Purkinje cell (primary cell): ENCODE measurements around the gene DRC7. TPM values are rescaled to one million over a fixed set of nuclear protein-coding genes. Genes with fewer than 3 reads are reported as not detected.

Experiments
- polyA plus RNA-seq: library from polyadenylated mRNA; unstranded; fragments of >200 nt; fragmentation: Nextera tagmentation; gene quantifications from 2 replicates; pipeline ENCODE4 v1.2.1, GENCODE V29; 2014

The DRC7 gene, protein sequence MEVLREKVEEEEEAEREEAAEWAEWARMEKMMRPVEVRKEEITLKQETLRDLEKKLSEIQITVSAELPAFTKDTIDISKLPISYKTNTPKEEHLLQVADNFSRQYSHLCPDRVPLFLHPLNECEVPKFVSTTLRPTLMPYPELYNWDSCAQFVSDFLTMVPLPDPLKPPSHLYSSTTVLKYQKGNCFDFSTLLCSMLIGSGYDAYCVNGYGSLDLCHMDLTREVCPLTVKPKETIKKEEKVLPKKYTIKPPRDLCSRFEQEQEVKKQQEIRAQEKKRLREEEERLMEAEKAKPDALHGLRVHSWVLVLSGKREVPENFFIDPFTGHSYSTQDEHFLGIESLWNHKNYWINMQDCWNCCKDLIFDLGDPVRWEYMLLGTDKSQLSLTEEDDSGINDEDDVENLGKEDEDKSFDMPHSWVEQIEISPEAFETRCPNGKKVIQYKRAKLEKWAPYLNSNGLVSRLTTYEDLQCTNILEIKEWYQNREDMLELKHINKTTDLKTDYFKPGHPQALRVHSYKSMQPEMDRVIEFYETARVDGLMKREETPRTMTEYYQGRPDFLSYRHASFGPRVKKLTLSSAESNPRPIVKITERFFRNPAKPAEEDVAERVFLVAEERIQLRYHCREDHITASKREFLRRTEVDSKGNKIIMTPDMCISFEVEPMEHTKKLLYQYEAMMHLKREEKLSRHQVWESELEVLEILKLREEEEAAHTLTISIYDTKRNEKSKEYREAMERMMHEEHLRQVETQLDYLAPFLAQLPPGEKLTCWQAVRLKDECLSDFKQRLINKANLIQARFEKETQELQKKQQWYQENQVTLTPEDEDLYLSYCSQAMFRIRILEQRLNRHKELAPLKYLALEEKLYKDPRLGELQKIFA
- polyA plus RNA-seq: not detected in 2 replicates

DNA sequence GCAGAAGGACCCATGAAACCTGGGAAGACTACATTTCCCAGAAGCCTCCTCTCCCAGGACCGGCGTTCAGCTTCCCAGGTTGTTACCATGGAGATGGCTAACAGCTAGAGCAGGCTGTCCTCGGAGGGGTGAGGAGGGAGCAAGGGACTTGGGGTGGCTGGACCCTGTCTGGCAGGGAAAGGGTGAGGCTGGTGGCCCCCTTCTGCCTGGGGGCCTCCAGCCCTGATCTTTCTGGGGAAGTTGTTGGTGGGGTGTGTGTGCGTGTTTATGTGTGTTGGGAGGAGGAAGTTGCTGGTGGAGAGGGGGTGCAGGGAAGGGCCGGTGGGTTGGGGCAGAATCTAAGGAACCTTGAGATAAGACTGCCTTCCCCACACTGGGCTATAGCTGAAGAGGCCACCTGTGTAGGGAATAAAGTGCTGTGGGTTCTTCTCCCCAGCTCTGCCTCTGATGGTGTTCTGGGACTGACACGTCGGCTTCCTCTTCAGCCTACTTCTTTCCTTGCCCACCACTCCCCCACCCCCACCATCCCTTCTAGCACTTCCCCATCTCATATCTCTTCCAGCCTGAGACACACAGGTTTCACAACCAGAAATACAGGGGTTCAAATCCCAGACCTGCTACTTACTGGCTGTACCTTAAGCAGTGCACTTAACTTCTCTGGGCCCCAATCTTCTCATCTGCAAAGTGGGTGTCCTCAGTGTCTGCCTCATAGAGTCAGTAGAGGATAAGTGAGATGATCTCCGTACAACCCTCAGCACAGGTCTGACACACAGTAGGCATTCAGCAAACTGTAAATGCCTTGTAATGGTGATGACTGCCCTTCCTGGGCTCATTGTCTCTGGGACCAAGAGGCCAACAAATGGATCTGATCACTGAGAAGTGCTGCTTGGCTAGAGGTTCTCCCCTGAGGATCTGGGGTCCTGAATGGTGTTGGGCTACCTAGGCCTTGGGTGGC, at the start of gene DRC7:
TSS of gene DRC7 (plus strand) at position 82 of the 955 bp plus-strand sequence. CDS start 3,144 bp downstream, outside the sequence.

DNA sequence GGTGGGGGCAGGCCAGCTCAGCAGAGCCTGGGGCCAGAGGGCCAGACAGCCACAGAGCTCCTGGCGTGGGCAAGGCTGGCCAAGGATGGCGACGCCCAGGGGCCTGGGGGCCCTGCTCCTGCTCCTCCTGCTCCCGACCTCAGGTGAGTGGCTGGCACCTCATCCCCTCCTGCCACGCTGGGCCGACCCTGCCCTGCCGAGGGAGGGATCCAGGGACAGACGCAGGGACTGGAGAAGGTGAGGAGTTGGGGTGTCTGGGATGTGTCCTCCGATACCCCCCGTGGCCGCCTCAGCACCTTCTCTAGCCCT, 26.4 kb upstream of the DRC7 start, which contains the start of gene ADGRG3:
TSS of gene ADGRG3 (plus strand) at position 44 of the 309 bp plus-strand sequence. CDS start at position 86, 42 bp downstream.

DNA sequence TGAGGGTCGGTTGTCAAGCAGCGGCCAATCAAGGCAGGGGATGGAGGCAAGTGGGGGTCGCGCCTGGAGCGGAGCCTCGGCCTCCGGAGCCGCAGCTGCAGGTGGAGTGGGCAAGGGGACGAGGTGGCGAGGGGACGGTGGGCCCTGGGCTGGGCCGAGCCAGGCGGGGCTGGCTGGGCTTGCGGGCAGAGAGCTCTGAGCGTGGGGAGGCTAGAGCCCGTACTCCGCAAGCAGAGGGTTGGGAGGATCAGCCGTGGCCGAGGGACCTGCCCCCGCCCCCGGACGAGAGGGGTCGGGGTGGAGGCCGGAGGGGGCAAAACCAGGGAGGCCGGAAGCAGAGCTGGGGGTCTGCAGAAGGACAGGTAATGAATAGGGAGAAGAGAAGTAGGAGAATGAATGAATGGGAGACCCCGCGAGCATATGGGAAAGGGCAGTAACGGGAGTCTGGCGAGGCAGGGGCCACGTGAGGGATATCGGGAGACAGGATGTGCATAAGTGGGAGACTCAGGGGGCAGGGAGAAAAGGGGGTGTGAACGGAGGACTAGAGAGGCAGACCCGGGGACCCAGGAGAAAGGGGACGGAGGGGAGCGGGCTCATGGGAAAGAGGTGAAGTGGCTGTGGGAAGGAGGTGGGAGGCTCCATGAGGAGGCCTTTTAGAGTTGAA, 41.3 kb downstream of the DRC7 start, which contains the start of gene KATNB1:
TSS of gene KATNB1 (plus strand) at position 16 of the 664 bp plus-strand sequence. CDS start 1,474 bp downstream, outside the sequence.

Other genes with a start within 250 kb of the DRC7 start
- 77.0 and 80.1 TPM in 2 replicates for gene CIAPIN1, start 247.4 kb upstream of the DRC7 start, polyA plus RNA-seq
- 31.4 and 34.8 TPM in 2 replicates for gene COQ9, start 247.3 kb upstream of the DRC7 start, polyA plus RNA-seq
- gene POLR2C, start 232.1 kb upstream of the DRC7 start, polyA plus RNA-seq: 15.9 and 29.5 TPM in 2 replicates
- gene DOK4, start 208.3 kb upstream of the DRC7 start, polyA plus RNA-seq: 0.77 and 1.6 TPM in 2 replicates
- gene CCDC102A, start 158.2 kb upstream of the DRC7 start, polyA plus RNA-seq: 0.46 TPM in 1 of 2 replicates, not detected in the other
- gene ADGRG5, start 152.2 kb upstream of the DRC7 start, polyA plus RNA-seq: not detected in 2 replicates
- 2.3 and 3.7 TPM in 2 replicates for gene ADGRG1, start 66.2 kb upstream of the DRC7 start, polyA plus RNA-seq
- gene ADGRG3, start 26.5 kb upstream of the DRC7 start, polyA plus RNA-seq: not detected in 2 replicates
- 2.0 and 2.1 TPM in 2 replicates for gene KATNB1, start 41.0 kb downstream of the DRC7 start, polyA plus RNA-seq
- 0.40 TPM in 1 of 2 replicates, not detected in the other for gene KIFC3, start 107.7 kb downstream of the DRC7 start, polyA plus RNA-seq